ENCODE results near the gene POLE.

DNA sequence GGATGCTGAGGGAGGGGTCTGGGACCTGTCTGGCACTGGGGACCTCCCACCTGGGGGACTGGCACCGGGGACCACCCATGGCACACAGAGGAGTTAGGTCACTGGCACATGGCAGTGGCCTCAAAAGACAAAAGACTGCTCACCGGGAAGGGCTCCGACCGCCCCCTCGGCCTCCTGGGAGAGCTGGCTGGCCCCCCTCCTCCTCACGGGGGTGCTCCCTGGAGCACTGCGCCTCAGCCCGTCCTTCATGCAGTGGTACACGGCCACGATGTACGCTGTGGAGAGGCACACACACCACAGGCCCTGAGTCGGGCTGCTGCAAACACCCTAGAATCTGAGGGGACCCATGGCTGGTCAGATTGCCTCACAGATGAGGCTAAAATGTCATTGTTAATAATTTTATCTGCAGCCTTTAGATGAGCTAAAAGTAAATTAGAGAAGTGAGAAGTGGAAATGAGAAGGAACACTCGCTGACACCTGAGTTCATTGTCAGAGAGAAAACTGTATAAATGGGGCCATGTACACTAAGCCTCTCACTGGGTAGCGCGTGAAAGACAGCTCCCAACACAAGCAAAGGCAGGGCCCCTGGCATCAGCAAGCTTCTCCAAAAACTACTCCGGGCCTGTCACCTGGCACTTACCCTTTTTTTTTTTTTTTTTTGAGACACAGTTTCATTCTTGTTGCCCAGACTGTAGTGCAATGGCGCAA, 54.5 kb downstream of the POLE start:
- TF ChIP-seq POLR2A (IDR thresholded peaks at IDR 0.05; ENCODE audit: low read depth, low read length) (no peak), TAF1 (IDR thresholded peaks at IDR 0.05; ENCODE audit: borderline replicate concordance, low read depth, low read length) (no peak), POLR2AphosphoS5 (IDR thresholded peaks at IDR 0.05; ENCODE audit: low read depth, low read length) (no peak)
